ENCODE measurements around the gene RELN. TPM values are rescaled to one million over a fixed set of nuclear protein-coding genes. Genes with fewer than 3 reads are reported as not detected.
"Not testable (repeated sequence)": the region's sequence is repeated elsewhere in the genome, so short reads cannot be mapped to it uniquely, and the experiment has no call there.

The RELN gene
- 2.5 TPM for total RNA-seq
- long read RNA-seq = 0 reads

- intact Hi-C loops (cut with micrococcal nuclease) = no loop called here
- no peak for ATAC-seq
- DNase-seq = no peak
These were observed at the start of gene RELN for GRCh38 chr7:103989200-103989784. TSS of gene RELN (minus strand) at chr7:103989658. CDS start at chr7:103989356, 302 bp downstream.

DNA sequence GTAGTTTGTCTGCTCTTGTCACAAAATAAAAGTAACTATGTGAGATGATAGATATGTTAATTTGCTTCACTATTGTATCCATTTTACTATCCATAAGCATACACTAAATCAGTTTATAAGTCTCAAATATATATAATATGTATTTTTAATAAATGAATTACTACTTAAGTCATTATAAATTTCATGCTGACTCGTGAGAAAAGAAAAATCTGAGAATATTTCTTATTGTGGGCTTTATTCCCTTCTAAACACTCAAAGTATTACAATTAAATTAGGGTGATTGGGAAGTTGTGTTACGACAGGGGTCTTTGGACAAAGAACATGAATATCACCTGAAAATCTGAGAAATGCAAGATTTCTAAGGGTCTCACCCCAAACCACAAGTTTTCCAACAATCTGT lies 48.7 kb upstream of the RELN start:
- no peak for ATAC-seq
- DNase-seq = no peak
- intact Hi-C loops (cut with micrococcal nuclease) = no loop called here

GRCh38 chr7:104036889-104037288 lies 47.4 kb upstream of the RELN start:
- intact Hi-C loops (cut with micrococcal nuclease); ATAC-seq; DNase-seq: not testable (repeated sequence)

DNA sequence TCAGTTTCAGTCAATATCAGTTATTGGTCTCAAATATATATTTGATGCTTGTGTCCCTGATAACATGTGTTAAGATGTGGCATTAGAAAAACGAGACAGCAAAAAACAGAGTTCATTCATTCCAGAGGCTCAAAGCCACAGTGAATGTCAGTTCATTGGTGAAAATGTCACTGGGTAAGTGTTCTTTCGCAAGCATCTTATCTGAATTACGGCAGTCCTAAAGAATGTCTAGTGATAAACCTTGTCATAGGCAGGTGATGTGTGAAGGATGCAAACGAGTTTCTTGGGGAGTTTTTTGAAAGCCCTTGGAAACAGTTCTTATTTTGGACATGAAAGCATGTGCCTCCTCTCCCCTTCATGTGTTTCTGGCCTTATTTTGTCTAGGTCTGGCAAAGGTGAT lies 45.9 kb upstream of the RELN start:
- intact Hi-C loops (cut with micrococcal nuclease) = no loop called here
- ATAC-seq (no peak), DNase-seq (no peak)

GRCh38 chr7:104034679-104035078 lies 45.2 kb upstream of the RELN start:
- intact Hi-C loops (cut with micrococcal nuclease) = no loop called here
- no peak for DNase-seq
- no peak for ATAC-seq

- ATAC-seq (no peak), DNase-seq (no peak)
- intact Hi-C loops (cut with micrococcal nuclease) = no loop called here
These were observed 44.4 kb upstream of the RELN start for GRCh38 chr7:104033837-104034236.

DNA sequence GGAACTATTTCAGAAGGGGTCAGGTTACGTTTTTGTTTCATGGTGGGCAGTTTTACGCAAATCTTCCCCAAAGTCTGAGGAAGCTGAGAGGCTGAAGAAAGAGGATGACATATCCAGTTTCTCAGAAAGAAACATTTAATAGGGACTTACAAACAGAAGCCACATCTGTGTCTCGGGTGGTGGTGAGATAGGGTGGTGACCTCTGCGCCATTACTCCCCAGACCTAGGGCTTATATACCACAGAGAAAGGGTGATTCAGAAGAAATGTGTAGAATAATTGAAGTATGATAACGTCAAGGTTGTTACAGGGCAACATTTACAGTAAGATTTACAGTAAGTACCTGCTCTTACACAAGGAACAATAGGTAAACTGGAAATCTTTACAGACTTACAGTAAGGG lies 43.0 kb upstream of the RELN start:
- ATAC-seq (no peak), DNase-seq (no peak)
- intact Hi-C loops (cut with micrococcal nuclease) = no loop called here

DNA sequence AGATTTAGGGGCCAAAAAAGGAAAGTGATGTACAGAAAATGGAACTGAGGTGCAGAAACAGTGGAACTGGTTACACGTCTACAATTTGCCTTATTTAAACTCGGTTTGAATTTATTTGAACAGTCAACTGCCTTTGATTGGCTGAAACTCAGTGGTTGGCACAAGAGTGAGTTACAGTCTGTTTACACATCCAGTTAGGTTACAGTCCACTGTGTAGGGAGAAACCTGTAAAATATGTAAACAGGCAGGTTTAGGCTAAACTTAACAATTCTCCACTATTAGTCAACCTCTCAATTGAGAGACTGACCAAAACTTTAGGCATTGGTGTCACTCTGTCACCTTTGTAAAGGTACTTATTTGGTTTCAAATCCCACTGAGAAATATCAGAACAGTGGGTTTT lies 40.3 kb upstream of the RELN start:
- ATAC-seq (no peak), DNase-seq (no peak)
- intact Hi-C loops (cut with micrococcal nuclease) = no loop called here

DNA sequence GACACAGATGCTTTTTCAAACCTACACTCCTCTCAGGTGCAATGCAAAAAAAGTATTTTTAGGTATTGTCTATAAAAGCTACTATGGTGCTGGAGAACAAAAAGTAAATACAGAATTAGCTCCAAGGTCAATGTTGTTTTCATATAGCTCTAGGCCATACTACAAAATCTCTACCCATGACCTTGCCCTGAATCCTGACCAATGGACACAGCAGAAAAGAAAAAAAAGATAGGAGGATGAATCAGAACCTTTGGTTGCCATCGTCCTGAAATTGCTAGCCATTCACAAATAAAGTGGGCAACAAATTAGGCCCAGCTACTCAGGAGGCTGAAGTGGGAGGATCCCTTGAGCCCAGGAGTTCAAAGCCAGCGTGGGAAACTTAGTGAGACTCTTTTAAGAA lies 35.2 kb upstream of the RELN start:
- DNase-seq (no peak), ATAC-seq (no peak)
- intact Hi-C loops (cut with micrococcal nuclease) = no loop called here

- intact Hi-C loops (cut with micrococcal nuclease) = no loop called here
- ATAC-seq (no peak), DNase-seq (no peak)
These were observed 33.6 kb upstream of the RELN start for GRCh38 chr7:104023100-104023499.

DNA sequence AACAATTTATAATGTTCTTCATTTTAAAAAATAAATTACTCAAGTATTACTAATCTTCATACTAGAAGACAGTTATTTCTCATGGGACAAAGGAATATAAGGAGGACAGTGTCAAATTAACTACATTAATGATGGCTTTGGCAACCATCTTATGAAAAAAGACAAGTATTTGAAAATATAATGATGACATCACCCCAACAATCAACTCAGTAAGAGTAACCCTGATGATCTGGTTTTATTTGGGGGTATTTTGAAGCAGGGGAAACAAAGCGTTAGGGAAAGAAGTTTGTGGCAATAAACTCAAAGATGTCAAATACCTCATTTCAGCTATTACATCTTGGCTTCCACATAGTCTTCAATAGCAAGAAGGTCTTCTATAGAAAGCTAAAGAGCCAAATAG lies 29.0 kb upstream of the RELN start:
- DNase-seq (no peak), ATAC-seq (no peak)
- intact Hi-C loops (cut with micrococcal nuclease) = no loop called here

- intact Hi-C loops (cut with micrococcal nuclease) = no loop called here
- DNase-seq = no peak
- no peak for ATAC-seq
These were observed 27.5 kb upstream of the RELN start for GRCh38 chr7:104017001-104017400.

- no peak for DNase-seq
- intact Hi-C loops (cut with micrococcal nuclease) = no loop called here
- ATAC-seq = no peak
These were observed 23.4 kb upstream of the RELN start for GRCh38 chr7:104012835-104013234.

DNA sequence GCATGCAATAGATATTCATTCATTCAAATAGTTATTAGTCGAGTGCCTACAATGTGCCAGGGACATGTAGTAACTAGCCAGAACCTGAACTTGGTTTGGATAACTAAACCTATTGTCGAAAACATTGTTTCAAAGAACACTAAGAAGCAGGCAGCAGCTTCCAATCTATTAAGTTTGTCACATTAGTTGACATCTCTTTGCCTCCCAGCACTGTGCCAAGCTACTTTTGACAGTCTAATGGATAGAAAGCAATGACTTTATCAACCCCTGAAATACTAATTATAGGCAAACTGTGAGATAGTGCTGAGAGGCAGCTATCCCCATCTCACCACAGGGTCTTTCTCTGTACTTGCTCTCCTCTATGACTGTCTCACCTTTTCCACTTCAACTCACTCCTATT lies 22.4 kb upstream of the RELN start:
- ATAC-seq (no peak), DNase-seq (no peak)
- intact Hi-C loops (cut with micrococcal nuclease) = no loop called here

- DNase-seq = no peak
- intact Hi-C loops (cut with micrococcal nuclease) = no loop called here
- ATAC-seq = no peak
These were observed 20.8 kb upstream of the RELN start for GRCh38 chr7:104010052-104010909.

GRCh38 chr7:104008107-104008506 lies 18.6 kb upstream of the RELN start:
- intact Hi-C loops (cut with micrococcal nuclease) = no loop called here
- ATAC-seq (no peak), DNase-seq (no peak)

DNA sequence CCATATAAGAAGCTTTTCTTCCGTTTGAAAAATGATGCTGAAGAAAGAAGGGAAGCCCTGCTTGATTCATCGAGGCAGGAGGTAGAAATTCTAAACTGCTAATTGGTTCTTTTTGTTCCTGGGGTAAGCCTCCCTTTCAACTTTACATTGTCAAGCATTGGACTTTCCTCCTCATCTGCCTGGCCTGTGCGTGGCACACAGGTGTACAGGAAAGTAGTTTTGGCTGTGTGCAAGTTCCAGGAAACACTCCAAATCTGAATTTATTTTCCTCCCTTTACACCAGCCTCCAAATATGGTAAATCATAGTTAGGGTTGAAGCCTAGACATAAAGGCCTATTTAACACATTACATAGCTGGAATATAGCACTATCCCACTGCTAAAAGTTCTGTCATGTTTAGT lies 18.2 kb upstream of the RELN start:
- DNase-seq (no peak), ATAC-seq (no peak)
- intact Hi-C loops (cut with micrococcal nuclease) = no loop called here

DNA sequence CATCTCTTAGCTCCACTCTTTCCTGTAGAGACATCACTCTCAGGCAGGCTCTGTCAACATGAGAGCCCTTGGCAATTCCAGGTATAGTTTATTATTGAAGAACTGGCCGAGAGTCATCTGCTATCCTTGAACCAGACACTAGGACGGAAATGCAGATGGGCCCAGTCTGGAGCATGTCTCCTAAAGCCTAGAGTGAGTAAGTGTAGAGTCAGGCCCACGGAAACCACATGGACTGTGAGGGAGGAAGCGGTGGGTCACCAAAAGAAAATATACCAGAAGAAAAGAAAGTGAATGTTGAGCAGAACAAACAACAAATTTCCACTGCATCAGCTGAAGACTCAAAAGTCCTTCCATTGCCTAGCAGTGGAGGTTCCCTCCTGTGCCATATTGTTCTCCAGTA lies 15.7 kb upstream of the RELN start:
- intact Hi-C loops (cut with micrococcal nuclease) = no loop called here
- no peak for DNase-seq
- ATAC-seq = no peak

DNA sequence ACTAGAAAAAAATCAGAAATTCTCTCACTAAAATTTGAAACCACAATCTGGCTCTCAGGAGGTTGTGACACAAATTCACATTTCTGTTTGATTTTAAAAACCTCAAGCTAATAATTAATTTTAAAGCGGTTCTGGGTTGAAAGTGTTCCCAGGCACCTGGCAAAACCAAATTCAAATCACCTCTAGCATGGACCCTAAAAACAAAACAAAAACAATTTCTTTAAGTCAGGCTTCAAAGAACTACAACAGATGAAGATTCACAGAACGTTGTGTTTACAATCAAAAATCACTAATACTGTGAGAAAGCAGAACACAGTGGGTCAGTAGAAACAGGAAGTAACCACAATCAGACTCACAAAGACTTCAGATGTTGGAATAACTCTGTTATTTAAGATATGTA lies 7.2 kb upstream of the RELN start:
- ATAC-seq (no peak), DNase-seq (no peak)
- intact Hi-C loops (cut with micrococcal nuclease) = no loop called here

DNA sequence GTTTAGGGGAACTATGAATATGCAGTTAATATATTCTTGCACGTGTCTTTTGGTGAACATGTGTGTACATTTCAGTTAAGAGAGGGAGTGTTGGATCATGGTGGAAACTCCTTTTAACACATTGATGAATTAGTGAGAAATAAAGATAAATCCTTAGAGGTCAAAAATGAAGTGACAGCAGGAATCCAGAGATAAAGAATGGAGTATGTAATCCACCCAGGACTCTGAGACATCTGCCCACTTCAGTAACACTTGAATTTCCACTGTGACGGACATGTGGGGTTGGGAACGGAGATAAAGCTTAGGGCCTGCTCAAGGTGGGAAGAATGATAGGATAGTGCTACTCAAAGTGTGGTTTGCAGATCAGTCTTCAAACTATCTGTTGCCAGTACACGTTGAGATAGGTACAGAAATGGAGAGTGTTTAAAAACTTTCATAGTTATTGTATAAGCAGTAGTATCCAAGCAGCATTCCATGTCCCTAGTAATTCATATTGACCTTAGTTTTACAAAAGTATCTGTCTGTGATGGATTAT lies 6.6 kb upstream of the RELN start:
- intact Hi-C loops (cut with micrococcal nuclease) = no loop called here
- ATAC-seq (no peak), DNase-seq (no peak)

DNA sequence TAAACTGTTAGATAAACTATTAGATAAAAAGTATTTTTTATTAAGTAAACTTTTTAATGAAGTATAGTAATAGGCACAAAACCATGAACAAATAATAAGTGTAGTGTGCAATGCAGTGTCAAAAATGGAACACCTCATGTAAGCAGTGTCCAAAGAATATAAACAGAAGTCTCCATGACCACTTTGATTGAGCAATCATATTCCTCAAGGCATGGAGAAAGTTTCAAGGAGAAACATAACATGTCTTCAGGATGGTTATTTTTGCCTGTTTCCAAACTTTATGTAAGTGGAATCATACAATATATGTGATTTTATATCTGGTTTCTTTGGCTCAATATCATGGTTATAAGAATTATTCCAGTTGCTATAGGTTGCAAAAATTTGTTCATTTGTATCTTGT lies 6.1 kb upstream of the RELN start:
- DNase-seq = no peak
- intact Hi-C loops (cut with micrococcal nuclease) = no loop called here

More for the DNA sequence above, 6.1 kb upstream of the RELN start:
- no peak for ATAC-seq

All from left ventricle myocardium superior (tissue), 1 donor.